HepG2 (cell line): ENCODE results near the gene PPM1H. TPM values are rescaled to one million over a fixed set of nuclear protein-coding genes. Genes with fewer than 3 reads are reported as not detected.
A peak's percentile ranks its signal among the peaks of the same experiment; 100 is the strongest.

Experiments used
- ARHGAP35 ChIP-seq: sonication (generic); formaldehyde crosslinking; IDR thresholded peaks from 2 replicates; pipeline ENCODE4 v1.9.0; 2022; ENCODE audit warnings: mild to moderate bottlenecking, inconsistent platforms, moderate library complexity, missing genetic modification reagents, borderline replicate concordance
- DNMT3B ChIP-seq: conservative IDR thresholded peaks from 2 replicates; pipeline ENCODE4 v1.6.1; 2016; ENCODE audit warnings: missing biosample characterization, control low read depth
- EHMT2 ChIP-seq: fragments of 200-600 bp; sonication (generic); IDR thresholded peaks from 2 replicates; pipeline ENCODE4 v1.7.0; 2017; ENCODE audit warnings: antibody characterized with exemption, low read depth, low read length, borderline replicate concordance
- GFI1 ChIP-seq: sonication (generic); formaldehyde crosslinking; IDR thresholded peaks from 2 replicates; pipeline ENCODE4 v1.5.0; 2020; ENCODE audit warnings: missing genetic modification reagents, mild to moderate bottlenecking, borderline replicate concordance
- MYNN ChIP-seq: sonication (generic); formaldehyde crosslinking; IDR thresholded peaks from 2 replicates; pipeline ENCODE4 v1.4.0; 2020; ENCODE audit warnings: mild to moderate bottlenecking, low read depth, missing genetic modification reagents
- NCOR1 ChIP-seq: fragments of 200-600 bp; sonication (generic); IDR thresholded peaks from 2 replicates; pipeline ENCODE4 v1.7.0; 2017; ENCODE audit warnings: antibody characterized with exemption, low read length, borderline replicate concordance
- PATZ1 ChIP-seq: sonication (generic); formaldehyde crosslinking; IDR thresholded peaks from 2 replicates; pipeline ENCODE4 v1.4.0; 2020; ENCODE audit warnings: missing genetic modification reagents
- PHF5A ChIP-seq: IDR thresholded peaks from one replicate; pipeline ENCODE4 v1.6.1; 2018; ENCODE audit warnings: low read depth, missing genetic modification reagents; ENCODE audit not compliant: unreplicated experiment
- SMARCC2 ChIP-seq: fragments of 450-650 bp; IDR thresholded peaks from 2 replicates; pipeline ENCODE4 v1.6.1; 2017; ENCODE audit warnings: antibody characterized with exemption, mild to moderate bottlenecking
- SMARCE1 ChIP-seq: fragments of 450-650 bp; IDR thresholded peaks from 2 replicates; pipeline ENCODE4 v1.6.1; 2017; ENCODE audit warnings: borderline replicate concordance
- SOX5 ChIP-seq: IDR thresholded peaks from 2 replicates; pipeline ENCODE4 v1.6.1; 2016; ENCODE audit warnings: borderline replicate concordance
- STAT6 ChIP-seq: sonication (generic); formaldehyde crosslinking; IDR thresholded peaks from 2 replicates; pipeline ENCODE4 v1.4.0; 2020; ENCODE audit warnings: missing genetic modification reagents, mild to moderate bottlenecking, borderline replicate concordance
- TFAP4 ChIP-seq: sonication (generic); IDR thresholded peaks from 2 replicates; pipeline ENCODE4 v1.6.1; 2016; ENCODE audit warnings: low read depth, borderline replicate concordance
- THRA ChIP-seq: sonication (generic); formaldehyde crosslinking; IDR thresholded peaks from 2 replicates; pipeline ENCODE4 v1.4.0; 2020; ENCODE audit warnings: missing genetic modification reagents, borderline replicate concordance
- ZFYVE20 ChIP-seq: sonication (generic); formaldehyde crosslinking; IDR thresholded peaks from 2 replicates; pipeline ENCODE4 v1.8.0; 2023; ENCODE audit warnings: low read depth, mild to moderate bottlenecking, moderate library complexity, missing genetic modification reagents, borderline replicate concordance
- ZNF30 ChIP-seq: sonication (generic); formaldehyde crosslinking; IDR thresholded peaks from 2 replicates; pipeline ENCODE4 v1.5.0; 2020; ENCODE audit warnings: mild to moderate bottlenecking, missing genetic modification reagents
- ZNF350 ChIP-seq: sonication (generic); formaldehyde crosslinking; IDR thresholded peaks from 2 replicates; pipeline ENCODE4 v1.4.0; 2020; ENCODE audit warnings: mild to moderate bottlenecking, low read depth, missing genetic modification reagents, borderline replicate concordance
- ZNF543 ChIP-seq: sonication (generic); formaldehyde crosslinking; IDR thresholded peaks from 2 replicates; pipeline ENCODE4 v1.4.0; 2020; ENCODE audit warnings: mild to moderate bottlenecking, missing genetic modification reagents
- ZNF580 ChIP-seq: IDR thresholded peaks from 2 replicates; pipeline ENCODE4 v1.6.1; 2016; ENCODE audit warnings: low read depth, borderline replicate concordance
- ZNF724P ChIP-seq: sonication (generic); formaldehyde crosslinking; IDR thresholded peaks from 2 replicates; pipeline ENCODE4 v1.8.0; 2022; ENCODE audit warnings: missing genetic modification reagents, borderline replicate concordance
- ZNF841 ChIP-seq: sonication (generic); formaldehyde crosslinking; IDR thresholded peaks from 2 replicates; pipeline ENCODE4 v1.8.1; 2023; ENCODE audit warnings: missing genetic modification reagents, borderline replicate concordance
- ZNF878 ChIP-seq: sonication (generic); formaldehyde crosslinking; IDR thresholded peaks from 2 replicates; pipeline ENCODE4 v1.8.1; 2023; ENCODE audit warnings: mild to moderate bottlenecking, missing genetic modification reagents, moderate library complexity
- polyA plus RNA-seq, 8 experiments: library from polyadenylated mRNA; depleted of rRNA in 3 of 8; stranded (reverse) in 7 of 8; unstranded in 1 of 8; fragments of >200 nt; fragmentation: Illumina TruSeq in 4 of 8; extraction: Trizol in 4 of 8; gene quantifications; 2 replicates each; pipeline versions ENCODE4 v1.2.1 to v1.2.3, GENCODE V29; 2011 to 2016; ENCODE audit warnings: low read depth in 4 of 8, missing spikeins in 1 of 8, mixed read lengths in 1 of 8; ENCODE audit not compliant: insufficient read depth in 1 of 8
- total RNA-seq, 5 experiments: library from RNA; depleted of rRNA; stranded (reverse); fragments of >200 nt; fragmentation: Illumina TruSeq; extraction: Trizol; gene quantifications; 2 replicates each; pipeline ENCODE4 v1.2.3, GENCODE V29; 2016; ENCODE audit warnings: low read depth in 1 of 5

The PPM1H gene
- total and polyA plus RNA-seq, 2 of the 13 experiments (the other 11 are each of a cell fraction or from before 2014, with no cell fraction given) = 29.1 to 38.1 TPM

GRCh38 chr12:62891805-62892549 lies 43.0 kb downstream of the PPM1H start (continued):
- TF ChIP-seq PATZ1 (CRISPR knock-in tag) (peak; percentile 15; the same call in 1 of the 2 replicates), ZNF841 (CRISPR knock-in tag) (no peak), ARHGAP35 (CRISPR knock-in tag) (no peak), ZNF580 (0 out of 2 replicates have a peak, but pooled peaks have one; percentile 23), DNMT3B (CRISPR knock-in tag) (peak; percentile 43; the same call in 1 of the 2 replicates), ZFYVE20 (no peak), SOX5 (CRISPR knock-in tag) (peak; percentile 89), ZNF543 (CRISPR knock-in tag) (no peak), NCOR1 (peak; percentile 96), ZNF878 (CRISPR knock-in tag) (no peak; the same call in 1 of the 2 replicates), SMARCE1 (no peak), GFI1 (CRISPR knock-in tag) (peak; percentile 44; the same call in 1 of the 2 replicates), ZNF724P (CRISPR knock-in tag) (no peak), PHF5A (CRISPR knock-in tag) (peak; percentile 35), ZNF350 (CRISPR knock-in tag) (no peak), SMARCC2 (no peak), TFAP4 (peak; percentile 27; the same call in 1 of the 2 replicates), MYNN (CRISPR knock-in tag) (no peak), ZNF30 (CRISPR knock-in tag) (no peak), EHMT2 (0 out of 2 replicates have a peak, but pooled peaks have one; percentile 41), THRA (CRISPR knock-in tag) (peak; percentile 75; the same call in 1 of the 2 replicates), STAT6 (no peak)
